Left colon (tissue), 2 donors: ENCODE data around the gene NUB1. TPM values are rescaled to one million over a fixed set of nuclear protein-coding genes. Genes with fewer than 3 reads are reported as not detected.

Experiments used
- ATAC-seq: fragments of 200-7000 bp; cut with Tn5 transposase; one replicate; pipeline ENCODE4 v1.9.1; 2020; ENCODE audit warnings: mild to moderate bottlenecking, moderate library complexity
- DNase-seq, 2 donors: peaks; one replicate each; pipeline ENCODE4 v3.0.0-alpha.2; 2020
- intact Hi-C, 2 donors: fragments of 100-400 bp; cut with DNase I in 1 of 2; cut with micrococcal nuclease in 1 of 2; formaldehyde crosslinking; loops; one replicate each; pipeline versions ENCODE4 v1.11.2 to v1.14.0; 2022; cut with DNase I, micrococcal nuclease
- total RNA-seq, 2 donors: library from RNA; stranded (reverse); fragmentation: NEBNext Ultra II Directional; extraction: Animal tissue kit (Norgen Biotek cat#: 25700); gene quantifications; one replicate each; pipeline ENCODE4 v1.2.1, GENCODE V29; 2021
- donor health status: DM: no; HTN: no; CAD: no.
- donor health status: DM: yes; HTN: yes; CAD: no.

NUB1 gene
- total RNA-seq, 2 donors from 2014 or later: 50.7 to 53.3 TPM

- ATAC-seq (no peak), DNase-seq (no peak)
- intact Hi-C loops: no loop called here
These were observed 86.2 kb downstream of the NUB1 start for GRCh38 chr7:151427705-151428377.

Other genes starting within 250 kb of the NUB1 start
- not detected for gene GBX1, start 174.1 kb upstream of the NUB1 start, total RNA-seq
- not detected for gene ASB10, start 154.6 kb upstream of the NUB1 start, total RNA-seq
- not detected for gene H2BK1, start 131.3 kb upstream of the NUB1 start, total RNA-seq
- gene ABCF2, start 114.6 kb upstream of the NUB1 start, total RNA-seq: 10 to 100 TPM; 27.9 to 28.0 TPM
- 10 to 100 TPM; 46.8 to 48.8 TPM for gene CHPF2, start 109.3 kb upstream of the NUB1 start, total RNA-seq
- 1 to 10 TPM; 4.3 to 9.8 TPM for gene SMARCD3, start 93.1 kb upstream of the NUB1 start, total RNA-seq
- 1 to 10 TPM in 1 of 2 donors, under 1 TPM in 1; 0.85 to 2.8 TPM for gene WDR86, start 68.2 kb downstream of the NUB1 start, total RNA-seq
- gene CRYGN, start 98.3 kb downstream of the NUB1 start, total RNA-seq: under 1 TPM in 1 of 2 donors, not detected in 1; 0.15 TPM
- gene RHEB, start 178.1 kb downstream of the NUB1 start, total RNA-seq: 10 to 100 TPM; 53.4 to 69.7 TPM